GM21447 (cell line): ENCODE data around the gene KANSL1L.
A peak's percentile ranks its signal among the peaks of the same experiment; 100 is the strongest.

Source experiments
- ATAC-seq: cut with Tn5 transposase; IDR thresholded peaks from one replicate; pipeline ENCODE4 v1.9.1; 2021; ENCODE audit not compliant: unreplicated experiment

Gene KANSL1L

GRCh38 chr2:210072922-210073509 lies 98.2 kb downstream of the KANSL1L start:
- peak; percentile 85 for ATAC-seq

GRCh38 chr2:210072493-210072892 lies 98.7 kb downstream of the KANSL1L start:
- no peak for ATAC-seq

GRCh38 chr2:210063306-210063705 lies 107.9 kb downstream of the KANSL1L start:
- ATAC-seq: no peak

- ATAC-seq: no peak
Observed at GRCh38 chr2:210055825-210056224, 115.4 kb downstream of the KANSL1L start.

GRCh38 chr2:210054696-210055095 lies 116.5 kb downstream of the KANSL1L start:
- no peak for ATAC-seq

GRCh38 chr2:210050885-210051284 lies 120.3 kb downstream of the KANSL1L start:
- ATAC-seq: no peak

- ATAC-seq: no peak
Observed at GRCh38 chr2:210049831-210050230, 121.4 kb downstream of the KANSL1L start.

- no peak for ATAC-seq
Observed at GRCh38 chr2:210046851-210047500, 124.2 kb downstream of the KANSL1L start.

GRCh38 chr2:210038078-210038477 lies 133.1 kb downstream of the KANSL1L start:
- ATAC-seq: no peak

- no peak for ATAC-seq
Observed at GRCh38 chr2:210035679-210036078, 135.5 kb downstream of the KANSL1L start.

GRCh38 chr2:210034087-210034683 lies 137.0 kb downstream of the KANSL1L start:
- no peak for ATAC-seq

GRCh38 chr2:210028178-210028577 lies 143.0 kb downstream of the KANSL1L start:
- no peak for ATAC-seq

GRCh38 chr2:210027608-210028007 lies 143.6 kb downstream of the KANSL1L start:
- no peak for ATAC-seq

- no peak for ATAC-seq
Observed at GRCh38 chr2:210022824-210023223, 148.4 kb downstream of the KANSL1L start.

GRCh38 chr2:210020138-210020537 lies 151.1 kb downstream of the KANSL1L start:
- no peak for ATAC-seq

GRCh38 chr2:210009896-210010295 lies 161.3 kb downstream of the KANSL1L start:
- no peak for ATAC-seq

GRCh38 chr2:210009126-210009525 lies 162.1 kb downstream of the KANSL1L start:
- ATAC-seq: no peak

- ATAC-seq: no peak
Observed at GRCh38 chr2:210007895-210008294, 163.3 kb downstream of the KANSL1L start.

- no peak for ATAC-seq
Observed at GRCh38 chr2:210004881-210005280, 166.3 kb downstream of the KANSL1L start.

GRCh38 chr2:210003359-210003758 lies 167.8 kb downstream of the KANSL1L start:
- ATAC-seq: no peak

- ATAC-seq: peak; percentile 99
Observed at GRCh38 chr2:210002158-210003157, 168.8 kb downstream of the KANSL1L start, which contains the start of gene RPE. RPE (plus strand) TSS chr2:210002638; CDS start chr2:210002662, 24 bp downstream.
